Measurements from ENCODE around the gene CRYBG1.
"Not testable (repeated sequence)": the region's sequence is repeated elsewhere in the genome, so short reads cannot be mapped to it uniquely, and the experiment has no call there.

CRYBG1 gene

GRCh38 chr6:106556368-106556960 lies 195.9 kb downstream of the CRYBG1 start:
- DNase-seq (ENCODE audit: low read depth): no peak

GRCh38 chr6:106557837-106558236 lies 197.3 kb downstream of the CRYBG1 start:
- DNase-seq (ENCODE audit: low read depth): no peak

- DNase-seq (ENCODE audit: low read depth): no peak
Observed at GRCh38 chr6:106558364-106558763, 197.8 kb downstream of the CRYBG1 start.

GRCh38 chr6:106559659-106560058 lies 199.1 kb downstream of the CRYBG1 start:
- DNase-seq (ENCODE audit: low read depth): not testable (repeated sequence)

GRCh38 chr6:106560996-106561685 lies 200.6 kb downstream of the CRYBG1 start:
- DNase-seq (ENCODE audit: low read depth): no peak

- DNase-seq (ENCODE audit: low read depth): no peak
Observed at GRCh38 chr6:106561686-106562405, 201.3 kb downstream of the CRYBG1 start.

- DNase-seq (ENCODE audit: low read depth): no peak
Observed at GRCh38 chr6:106563614-106564013, 203.1 kb downstream of the CRYBG1 start.

- DNase-seq (ENCODE audit: low read depth): no peak
Observed at GRCh38 chr6:106564476-106564875, 204.0 kb downstream of the CRYBG1 start.

- no peak for DNase-seq (ENCODE audit: low read depth)
Observed at GRCh38 chr6:106568530-106568929, 208.0 kb downstream of the CRYBG1 start.

- DNase-seq (ENCODE audit: low read depth): no peak
Observed at GRCh38 chr6:106569428-106569827, 208.9 kb downstream of the CRYBG1 start.

GRCh38 chr6:106572436-106572835 lies 211.9 kb downstream of the CRYBG1 start:
- DNase-seq (ENCODE audit: low read depth): no peak

GRCh38 chr6:106572875-106573585 lies 212.5 kb downstream of the CRYBG1 start:
- DNase-seq (ENCODE audit: low read depth): no peak

- no peak for DNase-seq (ENCODE audit: low read depth)
Observed at GRCh38 chr6:106574741-106575458, 214.4 kb downstream of the CRYBG1 start.

GRCh38 chr6:106579281-106579680 lies 218.8 kb downstream of the CRYBG1 start:
- DNase-seq (ENCODE audit: low read depth): no peak

GRCh38 chr6:106581468-106581867 lies 221.0 kb downstream of the CRYBG1 start:
- no peak for DNase-seq (ENCODE audit: low read depth)

GRCh38 chr6:106586815-106587415 lies 226.4 kb downstream of the CRYBG1 start:
- no peak for DNase-seq (ENCODE audit: low read depth)

- not testable (repeated sequence) for DNase-seq (ENCODE audit: low read depth)
Observed at GRCh38 chr6:106588937-106589336, 228.4 kb downstream of the CRYBG1 start.

GRCh38 chr6:106591111-106591825 lies 230.8 kb downstream of the CRYBG1 start:
- DNase-seq (ENCODE audit: low read depth): no peak

GRCh38 chr6:106599440-106599839 lies 238.9 kb downstream of the CRYBG1 start:
- DNase-seq (ENCODE audit: low read depth): no peak

GRCh38 chr6:106600329-106600728 lies 239.8 kb downstream of the CRYBG1 start:
- DNase-seq (ENCODE audit: low read depth): no peak
